PC-3 (cell line): Measurements from ENCODE around the gene SEMA5A.

Experiments
- EZH2 ChIP-seq: fragments of 300-600 bp; sonication (generic); IDR thresholded peaks from one replicate; pipeline ENCODE4 v1.6.1; 2017; ENCODE audit warnings: antibody characterized with exemption, mild to moderate bottlenecking, low read length; ENCODE audit not compliant: unreplicated experiment
- EZH2phosphoT487 ChIP-seq: fragments of 300-600 bp; sonication (generic); IDR thresholded peaks from 2 replicates; pipeline ENCODE4 v1.6.1; 2018; ENCODE audit warnings: mild to moderate bottlenecking, antibody characterized with exemption, low read length, borderline replicate concordance
- TF ChIP-seq, protein P1 (sequence below): fragments of 300-600 bp; sonication (generic); conservative IDR thresholded peaks from 2 replicates; pipeline ENCODE4 v1.5.1; 2017; ENCODE audit warnings: antibody characterized with exemption, low read depth, mild to moderate bottlenecking, low read length

DNA sequence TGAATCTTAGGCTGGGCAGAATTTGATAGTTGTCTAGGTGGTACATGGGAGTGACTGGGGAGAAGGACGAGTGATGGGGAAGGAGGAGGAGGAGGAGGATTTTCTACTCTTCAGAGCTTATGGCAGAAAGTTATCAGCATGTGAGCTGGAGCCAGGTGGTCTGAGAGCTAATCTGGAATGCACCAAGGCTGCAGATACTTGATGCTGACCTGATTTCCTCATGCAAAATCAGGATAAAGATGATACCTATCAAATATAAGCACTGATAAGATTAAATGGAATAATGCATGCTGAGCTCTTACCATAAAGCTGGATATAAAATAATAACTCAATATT is 250.4 kb downstream of the SEMA5A start:
- TF ChIP-seq EZH2 (no peak), EZH2phosphoT487 (no peak)
- TF ChIP-seq, protein P1, sequence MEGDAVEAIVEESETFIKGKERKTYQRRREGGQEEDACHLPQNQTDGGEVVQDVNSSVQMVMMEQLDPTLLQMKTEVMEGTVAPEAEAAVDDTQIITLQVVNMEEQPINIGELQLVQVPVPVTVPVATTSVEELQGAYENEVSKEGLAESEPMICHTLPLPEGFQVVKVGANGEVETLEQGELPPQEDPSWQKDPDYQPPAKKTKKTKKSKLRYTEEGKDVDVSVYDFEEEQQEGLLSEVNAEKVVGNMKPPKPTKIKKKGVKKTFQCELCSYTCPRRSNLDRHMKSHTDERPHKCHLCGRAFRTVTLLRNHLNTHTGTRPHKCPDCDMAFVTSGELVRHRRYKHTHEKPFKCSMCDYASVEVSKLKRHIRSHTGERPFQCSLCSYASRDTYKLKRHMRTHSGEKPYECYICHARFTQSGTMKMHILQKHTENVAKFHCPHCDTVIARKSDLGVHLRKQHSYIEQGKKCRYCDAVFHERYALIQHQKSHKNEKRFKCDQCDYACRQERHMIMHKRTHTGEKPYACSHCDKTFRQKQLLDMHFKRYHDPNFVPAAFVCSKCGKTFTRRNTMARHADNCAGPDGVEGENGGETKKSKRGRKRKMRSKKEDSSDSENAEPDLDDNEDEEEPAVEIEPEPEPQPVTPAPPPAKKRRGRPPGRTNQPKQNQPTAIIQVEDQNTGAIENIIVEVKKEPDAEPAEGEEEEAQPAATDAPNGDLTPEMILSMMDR: no peak
